WTC11 (cell line): ENCODE data around the gene RBMY1E. TPM values are rescaled to one million over a fixed set of nuclear protein-coding genes. Genes with fewer than 3 reads are reported as not detected.
"Not testable (repeated sequence)": the region's sequence is repeated elsewhere in the genome, so short reads cannot be mapped to it uniquely, and the experiment has no call there.

Experiments
- ATAC-seq: fragments of 200-7000 bp; cut with Tn5 transposase; 2 replicates; pipeline ENCODE4 v1.10.0; 2021; ENCODE audit warnings: mild to moderate bottlenecking, moderate library complexity
- Bru-seq: library from RNA; stranded (reverse); fragments of 400-500 nt; gene quantifications from one replicate; lab custom pipeline; 2021; lab: Mats Ljungman, UMichigan
- CTCF ChIA-PET: fragments of 300-600 bp; sonication (Branson Sonifier 250); formaldehyde crosslinking; loops from one replicate; lab custom pipeline; 2021; ENCODE audit warnings: antibody characterized with exemption; lab: Charles Lee
- POLR2A ChIA-PET: fragments of 350-600 bp; sonication (Branson Sonifier 250); formaldehyde crosslinking; loops from one replicate; lab custom pipeline; 2021; ENCODE audit warnings: antibody characterized with exemption; lab: Charles Lee
- DNase-seq: peaks from one replicate; pipeline ENCODE4 v3.0.0; 2021; ENCODE audit warnings: low spot score
- H3K27ac Mint-ChIP-seq: 2 replicates; pipeline ENCODE4 v1.8.0; 2021; ENCODE audit warnings: mixed read lengths
- H3K27me3 Mint-ChIP-seq: 2 replicates; pipeline ENCODE4 v1.8.0; 2021; ENCODE audit warnings: low read depth, mild to moderate bottlenecking, moderate library complexity, mixed read lengths
- H3K36me3 Mint-ChIP-seq: 2 replicates; pipeline ENCODE4 v1.8.0; 2021; ENCODE audit warnings: mixed read lengths
- H3K4me1 Mint-ChIP-seq: 2 replicates; pipeline ENCODE4 v1.8.0; 2022; ENCODE audit warnings: mixed read lengths
- H3K4me3 Mint-ChIP-seq: 2 replicates; pipeline ENCODE4 v1.8.0; 2021; ENCODE audit warnings: mild to moderate bottlenecking, moderate library complexity, mixed read lengths
- H3K9me3 Mint-ChIP-seq: 2 replicates; pipeline ENCODE4 v1.8.0; 2021; ENCODE audit warnings: mixed read lengths
- long read RNA-seq, 3 experiments: library from RNA in 1 of 3; library from capped mRNA in 1 of 3; library from polyadenylated mRNA in 1 of 3; unstranded in 2 of 3; stranded (forward) in 1 of 3; transcript quantifications; one replicate each; pipeline ENCODE4 v2.0.0, GENCODE V29; 2021
- total RNA-seq: library from RNA; stranded (reverse); gene quantifications from 3 replicates; pipeline ENCODE4 v1.2.3, GENCODE V29; 2021

The RBMY1E gene
- not detected in 3 replicates for total RNA-seq
- Bru-seq, nascent RNA, result not detected
- long read RNA-seq, experiment 1, result 0 reads
- long read RNA-seq, experiment 2, result 0 reads
- long read RNA-seq, experiment 3, result 0 reads

DNA sequence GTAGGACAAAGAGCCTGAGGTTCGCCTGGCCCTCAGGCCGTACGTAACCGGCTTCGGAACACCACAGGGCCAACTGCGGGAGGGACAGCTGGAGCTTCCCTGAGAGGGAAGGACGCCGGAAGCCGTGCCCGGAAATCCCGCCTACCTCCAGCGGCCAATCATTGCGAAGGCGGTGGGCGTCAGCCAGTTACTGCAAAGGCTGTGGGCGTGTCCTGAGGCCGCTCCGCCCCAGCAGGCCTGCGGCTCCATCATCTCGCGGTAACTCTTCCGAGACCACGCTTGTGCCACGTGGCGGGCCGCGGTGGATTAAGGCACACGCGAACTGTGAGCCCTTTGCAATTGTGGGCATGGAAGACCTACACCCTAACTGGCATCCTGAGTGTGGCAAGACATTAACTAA lies at the start of gene RBMY1E:
Gene RBMY1E (minus strand): TSS at position 101 of the 400 bp plus-strand sequence. CDS start 1,978 bp downstream, outside the sequence.
- DNase-seq, H3K27me3 Mint-ChIP-seq, CTCF ChIA-PET, H3K4me1 Mint-ChIP-seq, H3K4me3 Mint-ChIP-seq, H3K9me3 Mint-ChIP-seq, H3K27ac Mint-ChIP-seq, POLR2A ChIA-PET, H3K36me3 Mint-ChIP-seq, ATAC-seq: not testable (repeated sequence)

DNA sequence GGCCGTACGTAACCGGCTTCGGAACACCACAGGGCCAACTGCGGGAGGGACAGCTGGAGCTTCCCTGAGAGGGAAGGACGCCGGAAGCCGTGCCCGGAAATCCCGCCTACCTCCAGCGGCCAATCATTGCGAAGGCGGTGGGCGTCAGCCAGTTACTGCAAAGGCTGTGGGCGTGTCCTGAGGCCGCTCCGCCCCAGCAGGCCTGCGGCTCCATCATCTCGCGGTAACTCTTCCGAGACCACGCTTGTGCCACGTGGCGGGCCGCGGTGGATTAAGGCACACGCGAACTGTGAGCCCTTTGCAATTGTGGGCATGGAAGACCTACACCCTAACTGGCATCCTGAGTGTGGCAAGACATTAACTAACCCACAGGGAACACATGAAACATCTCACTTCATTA lies 23.4 kb downstream of the RBMY1E start, which contains the start of gene RBMY1D:
Gene RBMY1D (minus strand): TSS at position 101 of the 400 bp plus-strand sequence. CDS start 2,013 bp downstream, outside the sequence.
- DNase-seq, H3K36me3 Mint-ChIP-seq, CTCF ChIA-PET, POLR2A ChIA-PET, ATAC-seq, H3K27me3 Mint-ChIP-seq, H3K4me3 Mint-ChIP-seq, H3K4me1 Mint-ChIP-seq, H3K27ac Mint-ChIP-seq, H3K9me3 Mint-ChIP-seq: not testable (repeated sequence)

DNA sequence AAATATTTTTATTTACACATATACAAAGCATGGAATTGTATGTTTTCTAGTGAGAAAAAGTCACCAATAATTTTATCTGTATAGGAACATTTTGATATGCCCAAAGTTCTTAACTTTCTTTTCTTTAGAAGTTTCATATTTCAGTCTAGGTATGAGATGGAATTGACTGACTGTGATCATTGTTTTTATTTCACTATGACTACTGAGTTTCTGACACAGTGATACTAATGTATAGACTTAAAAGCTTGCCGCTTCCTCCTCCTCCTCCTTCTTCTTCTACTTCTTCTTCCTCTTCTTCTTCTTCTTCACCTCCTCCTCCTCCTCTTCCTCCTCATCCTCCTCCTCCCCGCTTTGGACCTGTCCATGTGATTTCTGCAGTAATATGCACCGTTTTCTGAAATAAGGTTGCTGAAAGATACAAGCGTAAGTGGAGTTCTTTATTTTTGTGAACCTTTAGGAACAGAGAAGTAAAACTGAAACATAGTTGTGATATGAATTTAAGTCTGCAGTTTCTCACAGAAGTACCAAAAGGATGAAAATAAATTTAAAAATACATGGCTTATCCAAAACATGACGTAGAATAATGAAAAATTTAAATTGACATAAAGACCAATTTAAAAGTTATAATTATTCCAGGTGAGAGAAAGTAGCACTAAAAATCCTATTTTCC lies 48.3 kb downstream of the RBMY1E start:
- POLR2A ChIA-PET, H3K36me3 Mint-ChIP-seq, H3K27ac Mint-ChIP-seq, H3K4me1 Mint-ChIP-seq, ATAC-seq, DNase-seq, H3K4me3 Mint-ChIP-seq, H3K27me3 Mint-ChIP-seq, CTCF ChIA-PET, H3K9me3 Mint-ChIP-seq: not testable (repeated sequence)

Other genes starting within 250 kb of the RBMY1E start
- gene RBMY1D, start 23.5 kb downstream of the RBMY1E start, total RNA-seq, result not detected in 3 replicates